KMS-11 (cell line): Measurements from ENCODE around the gene PREPL.

Experiments
- H2AFZ ChIP-seq: fragments of 200-600 bp; sonication (generic); 2 replicates; pipeline ENCODE4 v1.6.1; 2016; ENCODE audit warnings: antibody characterized with exemption, mixed run types, low read depth
- H3K27ac ChIP-seq: fragments of 200-600 bp; sonication (generic); 2 replicates; pipeline ENCODE4 v1.6.1; 2016; ENCODE audit warnings: mild to moderate bottlenecking, mixed run types
- H3K27me3 ChIP-seq: fragments of 200-600 bp; sonication (generic); 2 replicates; pipeline ENCODE4 v1.6.1; 2017; ENCODE audit warnings: mild to moderate bottlenecking, low read depth, mixed run types, moderate library complexity; ENCODE audit not compliant: insufficient read depth
- H3K36me3 ChIP-seq: fragments of 200-600 bp; sonication (generic); 2 replicates; pipeline ENCODE4 v1.6.1; 2017; ENCODE audit warnings: mild to moderate bottlenecking, mixed run types; ENCODE audit not compliant: insufficient read depth
- H3K4me1 ChIP-seq: fragments of 200-600 bp; sonication (generic); 2 replicates; pipeline ENCODE4 v1.6.1; 2016; ENCODE audit warnings: mild to moderate bottlenecking, low read depth, mixed run types; ENCODE audit not compliant: poor library complexity, severe bottlenecking
- H3K4me2 ChIP-seq: fragments of 200-600 bp; sonication (generic); 2 replicates; pipeline ENCODE4 v1.7.0; 2016; ENCODE audit warnings: mild to moderate bottlenecking, mixed run types
- H3K4me3 ChIP-seq: fragments of 200-600 bp; sonication (generic); IDR thresholded peaks from 2 replicates; pipeline ENCODE4 v1.6.1; 2017; ENCODE audit warnings: low read depth, low read length, mixed read lengths; ENCODE audit not compliant: insufficient read depth
- H3K79me2 ChIP-seq: fragments of 200-600 bp; sonication (generic); 2 replicates; pipeline ENCODE4 v1.6.1; 2016; ENCODE audit warnings: low read depth, mixed run types; ENCODE audit not compliant: insufficient read depth
- H3K9ac ChIP-seq: fragments of 200-600 bp; sonication (generic); 2 replicates; pipeline ENCODE4 v1.6.1; 2016; ENCODE audit warnings: mild to moderate bottlenecking, mixed run types
- H4K20me1 ChIP-seq: fragments of 200-600 bp; sonication (generic); 2 replicates; pipeline ENCODE4 v1.6.1; 2016; ENCODE audit warnings: mild to moderate bottlenecking, mixed run types; ENCODE audit not compliant: insufficient read depth
- CTCF ChIP-seq: fragments of 200-600 bp; sonication (generic); conservative IDR thresholded peaks from 2 replicates; pipeline ENCODE4 v1.6.1; 2017; ENCODE audit warnings: low read depth, mild to moderate bottlenecking, antibody characterized with exemption, low read length, moderate library complexity, mixed read lengths

The PREPL gene

GRCh38 chr2:44361330-44362206 lies at the start of gene PREPL, which contains the start of gene CAMKMT:
Gene PREPL, minus strand, starts transcription at chr2:44361494. Its CDS starts 15,152 bp downstream, at chr2:44346342.
Gene CAMKMT, plus strand, starts transcription at chr2:44361947.
- H4K20me1 ChIP-seq = no peaks in the 10 kb centered on the region
- H3K27me3 ChIP-seq = no peaks in the 10 kb centered on the region
- H3K79me2 ChIP-seq = peaks cover 38% of the 10 kb centered on the region; the same call in 1 of the 2 replicates
- peak within 1 kb of the TSS; percentile 98 for H3K27ac ChIP-seq
- H3K4me3 ChIP-seq = peak within 1 kb of the TSS; percentile 87
- peak within 1 kb of the TSS; percentile 86 for H3K4me2 ChIP-seq
- no peak for TF ChIP-seq CTCF
- H2AFZ ChIP-seq = peak within 1 kb of the TSS; percentile 93
- H3K36me3 ChIP-seq = no peaks in the 10 kb centered on the region
- peaks cover 34% of the 10 kb centered on the region for H3K4me1 ChIP-seq
- peak within 1 kb of the TSS; percentile 97 for H3K9ac ChIP-seq

DNA sequence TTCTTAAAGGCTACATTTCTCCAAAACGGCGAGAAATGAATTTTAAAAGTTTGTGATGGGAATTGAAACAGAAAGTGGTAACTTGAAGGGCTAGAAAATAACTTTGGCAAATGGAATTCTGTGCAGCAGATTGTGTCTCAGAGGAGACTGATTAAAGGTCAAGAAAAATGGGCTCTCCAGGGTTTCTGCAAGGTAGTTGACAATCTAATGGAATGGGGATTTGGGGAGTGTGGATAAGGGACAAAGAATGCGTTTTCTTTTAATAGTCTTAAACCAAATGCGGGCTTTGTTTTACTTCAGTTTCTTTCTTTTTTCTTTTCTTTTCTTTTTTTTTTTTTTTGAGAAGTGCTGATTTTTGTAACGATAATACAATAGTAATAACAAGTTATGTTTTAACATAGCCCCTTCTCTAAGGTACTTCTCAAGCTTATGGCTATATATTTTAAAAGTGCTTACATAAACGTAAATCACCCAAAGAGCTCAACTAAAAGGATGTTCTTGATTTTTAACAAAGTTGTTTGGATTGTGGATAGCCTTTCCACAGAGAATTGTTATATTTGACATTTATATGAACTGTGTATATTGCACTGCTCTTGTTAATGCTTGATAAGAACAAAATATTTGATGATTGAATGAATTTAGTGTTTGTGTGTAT lies 37.1 kb upstream of the PREPL start:
- Histone ChIP-seq H3K79me2 (no peaks in the 10 kb centered on the region), H3K4me2 (no peak overlapping the region), H4K20me1 (0 out of 2 replicates have a peak, but pooled peaks cover 6% of the 10 kb centered on the region), H3K4me1 (no peaks in the 10 kb centered on the region), H3K27ac (no peak overlapping the region), H3K4me3 (no peak overlapping the region), H3K9ac (no peak overlapping the region), H2AFZ (no peak overlapping the region), H3K27me3 (no peaks in the 10 kb centered on the region), H3K36me3 (no peaks in the 10 kb centered on the region)
- no peak for TF ChIP-seq CTCF

DNA sequence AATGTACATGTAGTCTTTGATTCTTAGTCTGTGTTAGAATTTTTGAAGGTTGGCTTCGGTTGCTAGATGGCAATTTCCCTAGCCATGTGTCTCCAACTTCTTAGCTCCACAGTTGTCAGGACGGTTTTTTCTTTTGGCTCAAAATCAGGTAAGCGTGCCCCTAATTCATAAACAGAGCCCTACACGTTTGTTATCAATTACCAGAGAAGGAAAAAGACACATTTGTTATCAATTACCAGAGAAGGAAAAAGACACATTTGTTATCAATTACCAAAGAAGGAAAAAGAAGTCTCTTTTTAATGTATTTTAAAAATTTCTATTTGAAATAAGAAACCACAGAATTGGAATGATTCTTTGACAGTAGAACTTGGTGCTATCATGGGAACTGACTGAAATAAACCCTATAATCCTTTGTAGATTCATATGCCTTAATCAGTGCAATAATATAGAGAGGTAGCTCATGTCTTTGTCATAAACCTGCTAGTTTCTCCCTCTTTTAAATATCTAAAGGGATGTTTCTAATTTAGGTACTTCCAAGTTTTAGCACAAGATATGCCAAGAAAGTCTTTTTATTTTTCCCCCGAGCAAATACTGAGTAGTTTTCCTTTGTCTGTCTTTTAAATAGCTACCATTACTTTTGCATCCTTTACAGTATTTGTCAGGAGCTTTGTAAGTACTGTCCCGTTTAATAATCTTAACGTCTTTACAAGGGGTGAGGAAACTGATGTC lies 36.3 kb upstream of the PREPL start:
- no peak for TF ChIP-seq CTCF
- no peak overlapping the region for H3K27ac ChIP-seq
- H3K36me3 ChIP-seq = no peaks in the 10 kb centered on the region
- no peak overlapping the region for H3K4me2 ChIP-seq
- H3K4me3 ChIP-seq = no peak overlapping the region
- H3K4me1 ChIP-seq = no peaks in the 10 kb centered on the region
- no peaks in the 10 kb centered on the region for H3K79me2 ChIP-seq
- H3K27me3 ChIP-seq = no peaks in the 10 kb centered on the region
- 0 out of 2 replicates have a peak, but pooled peaks cover 6% of the 10 kb centered on the region for H4K20me1 ChIP-seq
- no peak overlapping the region for H3K9ac ChIP-seq
- H2AFZ ChIP-seq = no peak overlapping the region

DNA sequence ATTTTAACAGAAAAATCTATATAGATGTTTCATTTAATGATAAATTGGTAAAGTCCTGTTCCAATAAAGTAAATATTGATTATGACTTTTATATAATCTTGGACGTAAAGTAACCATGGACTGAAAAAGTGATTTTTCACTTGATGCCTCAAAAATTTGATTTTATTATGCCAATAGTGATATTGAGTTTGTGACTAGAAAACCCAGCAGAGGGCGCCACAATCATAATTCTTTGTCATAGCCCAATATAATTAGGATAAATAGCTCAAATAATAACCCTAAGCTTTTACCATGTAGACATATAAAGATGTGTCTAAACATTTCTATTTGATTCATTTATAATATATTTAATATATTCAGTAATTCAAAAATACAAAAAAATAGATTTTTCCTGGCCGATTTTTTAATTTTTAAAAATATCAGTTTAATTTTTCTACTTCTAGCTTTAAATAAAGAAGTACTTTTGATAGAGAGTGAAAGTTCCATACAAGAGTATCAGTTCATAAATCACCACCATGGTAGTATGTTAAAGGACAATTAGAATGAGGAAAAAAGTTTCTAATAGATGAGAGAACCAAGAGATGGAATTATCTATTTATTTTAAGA lies 31.1 kb upstream of the PREPL start:
- Histone ChIP-seq H2AFZ (no peak overlapping the region), H4K20me1 (0 out of 2 replicates have a peak, but pooled peaks cover 6% of the 10 kb centered on the region), H3K27ac (no peak overlapping the region), H3K79me2 (0 out of 2 replicates have a peak, but pooled peaks cover 4% of the 10 kb centered on the region), H3K4me2 (no peak overlapping the region), H3K4me1 (no peaks in the 10 kb centered on the region), H3K27me3 (no peaks in the 10 kb centered on the region), H3K9ac (no peak overlapping the region), H3K36me3 (no peaks in the 10 kb centered on the region; the same call in 1 of the 2 replicates), H3K4me3 (no peak overlapping the region)
- peak; percentile 86 for TF ChIP-seq CTCF
